K562 (cell line): ENCODE data around the gene LTA4H. TPM values are rescaled to one million over a fixed set of nuclear protein-coding genes. Genes with fewer than 3 reads are reported as not detected.

ENCODE experiments used
- ATAC-seq: fragments of 200-7000 bp; cut with Tn5 transposase; 3 replicates; pipeline ENCODE4 v1.9.1; 2020; ENCODE audit warnings: moderate library complexity
- BruUV-seq: library from RNA; stranded (reverse); fragments of 400-500 nt; replicated peaks from 2 replicates; lab custom pipeline; 2021; lab: Mats Ljungman, UMichigan
- CTCF ChIA-PET: fragments of 300-600 bp; formaldehyde crosslinking; extraction: SDS; loops from one replicate; lab custom pipeline; 2021; ENCODE audit warnings: low intra/inter-chr PET ratio; lab: Yijun Ruan, JAX
- POLR2A ChIA-PET: fragments of 300-600, 350-650 bp; sonication (Branson Sonifier 250); formaldehyde crosslinking; extraction: SDS; loops from one replicate; lab custom pipeline; 2021; ENCODE audit warnings: antibody characterized with exemption, inconsistent platforms; lab: Yijun Ruan, JAX
- DNase-seq, 4 experiments: peaks; one replicate each; pipeline versions ENCODE4 v3.0.0 to v3.0.0-alpha.2; 2011 to 2018; ENCODE audit warnings: low spot score in 3 of 4, mixed read lengths in 3 of 4; ENCODE audit errors: extremely low read depth in 1 of 4
- FAIRE-seq: peaks from 2 replicates; lab custom pipeline; 2011; peaks lifted over from hg19 to GRCh38; lab: Jason Lieb, UNC
- H2AFZ ChIP-seq: 2 replicates; pipeline ENCODE4 v1.6.0; 2011; ENCODE audit warnings: low read depth, low read length, control low read depth, inconsistent platforms
- H3K27ac ChIP-seq: fragments of 200-600 bp; 3 replicates; pipeline ENCODE4 v1.8.0; 2011; ENCODE audit warnings: low read depth, mild to moderate bottlenecking, control low read depth, inconsistent platforms, low read length, moderate library complexity, mixed read lengths; ENCODE audit errors: extremely low read depth
- H3K27me3 ChIP-seq, 2 experiments: fragments of 300-600 bp in 1 of 2; 2 replicates in 1 of 2; 3 replicates in 1 of 2; pipeline versions ENCODE4 v1.6.0 to v1.8.0; 2011; ENCODE audit warnings: inconsistent platforms in 2 of 2, low read length in 2 of 2, mild to moderate bottlenecking in 1 of 2, mixed read lengths in 1 of 2, moderate library complexity in 1 of 2; ENCODE audit not compliant: control insufficient read depth in 2 of 2, insufficient read depth in 2 of 2
- H3K36me3 ChIP-seq: fragments of 300-600 bp; 3 replicates; pipeline ENCODE4 v1.8.0; 2011; ENCODE audit warnings: mild to moderate bottlenecking, low read length, inconsistent platforms; ENCODE audit not compliant: control insufficient read depth, insufficient read depth
- H3K4me1 ChIP-seq, 2 experiments: fragments of 200-600 bp in 1 of 2; replicated peaks in 1 of 2; 2 replicates in 1 of 2; 3 replicates in 1 of 2; pipeline versions ENCODE4 v1.5.1 to v1.8.0; 2011; ENCODE audit warnings: inconsistent platforms in 2 of 2, low read length in 2 of 2, mild to moderate bottlenecking in 1 of 2, mixed read lengths in 1 of 2, moderate library complexity in 1 of 2; ENCODE audit not compliant: control insufficient read depth in 2 of 2, insufficient read depth in 2 of 2
- H3K4me2 ChIP-seq: 2 replicates; pipeline ENCODE4 v1.6.1; 2011; ENCODE audit warnings: low read length, control low read depth, inconsistent platforms, mixed read lengths; ENCODE audit not compliant: insufficient read depth
- H3K4me3 ChIP-seq: fragments of 200-600 bp; sonication (generic), shearing (Covaris generic); 2 replicates; pipeline ENCODE4 v1.5.1; 2016; ENCODE audit warnings: control low read depth, inconsistent platforms
- H3K79me2 ChIP-seq: fragments of 200-600 bp; 3 replicates; pipeline ENCODE4 v1.8.0; 2011; ENCODE audit warnings: low read length, inconsistent platforms; ENCODE audit not compliant: control insufficient read depth, insufficient read depth
- H3K9ac ChIP-seq, 2 experiments: 2 replicates each; pipeline versions ENCODE4 v1.6.0 to v1.6.1; 2011; ENCODE audit warnings: low read depth in 2 of 2, low read length in 2 of 2, control low read depth in 1 of 2, inconsistent platforms in 1 of 2, mild to moderate bottlenecking in 1 of 2, mixed read lengths in 1 of 2; ENCODE audit not compliant: insufficient read depth in 1 of 2
- H3K9me1 ChIP-seq: one replicate; pipeline ENCODE4 v1.6.0; 2011; ENCODE audit warnings: inconsistent platforms, mild to moderate bottlenecking, low read length, moderate library complexity; ENCODE audit not compliant: control insufficient read depth, insufficient read depth
- H3K9me3 ChIP-seq: replicated peaks from 2 replicates; pipeline ENCODE4 v1.5.1; 2011; ENCODE audit warnings: low read depth, low read length, inconsistent platforms; ENCODE audit not compliant: control insufficient read depth, insufficient read depth
- H4K20me1 ChIP-seq: replicated peaks from 2 replicates; pipeline ENCODE4 v1.6.1; 2011; ENCODE audit warnings: low read length, inconsistent platforms, mixed read lengths; ENCODE audit not compliant: control insufficient read depth, insufficient read depth
- ARNT ChIP-seq, 2 experiments: fragments of 450-650 bp; IDR thresholded peaks; 2 replicates each; pipeline ENCODE4 v1.6.1; 2016; ENCODE audit warnings: mild to moderate bottlenecking in 1 of 2
- CREBBP ChIP-seq: IDR thresholded peaks from one replicate; pipeline ENCODE4 v1.6.1; 2012; ENCODE audit warnings: low read depth, mild to moderate bottlenecking, control low read depth, inconsistent platforms, low read length
- DMBX1 ChIP-seq: fragments of 250-450 bp; sonication (Bioruptor Pico); IDR thresholded peaks from 2 replicates; pipeline ENCODE4 v1.8.0; 2022; ENCODE audit warnings: inconsistent platforms, mild to moderate bottlenecking, moderate library complexity, borderline replicate concordance
- EGR1 ChIP-seq: fragments of 450-650 bp; conservative IDR thresholded peaks from 2 replicates; pipeline ENCODE4 v1.6.1; 2017; ENCODE audit warnings: mild to moderate bottlenecking
- MTA1 ChIP-seq: fragments of 450-650 bp; IDR thresholded peaks from 2 replicates; pipeline ENCODE4 v1.6.1; 2017; ENCODE audit warnings: borderline replicate concordance
- PHB2 ChIP-seq: fragments of 450-650 bp; IDR thresholded peaks from 2 replicates; pipeline ENCODE4 v1.6.1; 2017; ENCODE audit warnings: low read depth
- SMAD2 ChIP-seq: fragments of 150-350 bp; IDR thresholded peaks from 2 replicates; pipeline ENCODE4 v1.6.1; 2014; ENCODE audit warnings: low read depth, mild to moderate bottlenecking, low read length
- SRF ChIP-seq, 2 experiments: fragments of 250-450, 450-650 bp in 1 of 2; sonication (Bioruptor Pico) in 1 of 2; sonication (generic) in 1 of 2; formaldehyde crosslinking; IDR thresholded peaks; 2 replicates each; pipeline versions ENCODE4 v1.5.0 to v1.5.1; 2020 to 2022; ENCODE audit warnings: mild to moderate bottlenecking in 1 of 2, missing genetic modification reagents in 1 of 2
- ZFP30 ChIP-seq: fragments of 250-450 bp; sonication (Bioruptor Pico); IDR thresholded peaks from 2 replicates; pipeline ENCODE4 v1.8.0; 2022; ENCODE audit warnings: moderate library complexity, mild to moderate bottlenecking, inconsistent platforms, borderline replicate concordance
- WGBS: fragments of 100-300 bp; shearing (Covaris generic); methylation state at CpG from one replicate; pipeline ENCODE4 v1.1.6; 2016; ENCODE audit warnings: low coverage, mixed read lengths; ENCODE audit not compliant: insufficient coverage; ENCODE audit errors: missing lambda C conversion rate; 5-methylcytosine and 5-hydroxymethylcytosine counted together
- in situ Hi-C: fragments of 300-500 bp; cut with MboI; formaldehyde crosslinking; loops from 4 replicates; pipeline ENCODE4 v1.15.0; 2018; ENCODE audit warnings: inconsistent platforms, mixed read lengths
- intact Hi-C: fragments of 100-400 bp; cut with micrococcal nuclease; formaldehyde crosslinking; loops from 2 replicates; pipeline ENCODE4 v1.14.2; 2022
- polyA plus RNA-seq, 8 experiments: library from polyadenylated mRNA; depleted of rRNA in 4 of 8; stranded (reverse) in 5 of 8; unstranded in 3 of 8; fragments of >200 nt; fragmentation: Nextera tagmentation in 2 of 8; fragmentation: Illumina TruSeq in 1 of 8; extraction: Ambion mirVana in 2 of 8; extraction: Trizol in 1 of 8; gene quantifications; 2 replicates each; pipeline versions ENCODE4 v1.2.1 to v1.2.3, GENCODE V29; 2011 to 2014; ENCODE audit warnings: inconsistent platforms in 1 of 8, missing spikeins in 1 of 8
- total RNA-seq, 7 experiments: library from RNA; depleted of rRNA in 6 of 7; stranded (reverse); fragments of >200 nt in 6 of 7; fragmentation: Illumina TruSeq in 2 of 7; extraction: Trizol in 2 of 7; gene quantifications; 2 replicates each; pipeline versions ENCODE4 v1.2.1 to v1.2.3, GENCODE V29; 2011 to 2021; ENCODE audit warnings: low replicate concordance in 1 of 7
- TF ChIP-seq, protein P1 (sequence below): fragments of 250-450 bp; sonication (Bioruptor Pico); IDR thresholded peaks from 2 replicates; pipeline ENCODE4 v1.8.0; 2021; ENCODE audit warnings: borderline replicate concordance, mild to moderate bottlenecking, moderate library complexity; ENCODE audit not compliant: poor library complexity, severe bottlenecking

LTA4H gene
- total and polyA plus RNA-seq, 9 of the 15 experiments (the other 6 are each of a cell fraction or from before 2014, with no cell fraction given) = 25.2 to 58.1 (median 40.5) TPM

GRCh38 chr12:96041181-96041580 is 5.8 kb upstream of the LTA4H start:
- POLR2A ChIA-PET = no interaction called here
- 64% methylated on average over 1 of the region's 1 CpG for WGBS
- TF ChIP-seq DMBX1 (CRISPR knock-in tag) = no peak
- no peak for TF ChIP-seq EGR1
- no peak for TF ChIP-seq SRF (CRISPR knock-in tag; IDR thresholded peaks at IDR 0.05)
- no peak for TF ChIP-seq SMAD2
- TF ChIP-seq, protein P1, sequence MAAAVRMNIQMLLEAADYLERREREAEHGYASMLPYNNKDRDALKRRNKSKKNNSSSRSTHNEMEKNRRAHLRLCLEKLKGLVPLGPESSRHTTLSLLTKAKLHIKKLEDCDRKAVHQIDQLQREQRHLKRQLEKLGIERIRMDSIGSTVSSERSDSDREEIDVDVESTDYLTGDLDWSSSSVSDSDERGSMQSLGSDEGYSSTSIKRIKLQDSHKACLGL (CRISPR knock-in tag) = no peak
- TF ChIP-seq ARNT (IDR thresholded peaks at IDR 0.05) = no peak
- TF ChIP-seq PHB2 = no peak
- no peak for TF ChIP-seq ZFP30 (CRISPR knock-in tag)
- TF ChIP-seq MTA1 = no peak
- TF ChIP-seq CREBBP = no peak
- Histone ChIP-seq H3K27me3 (no peaks in the 10 kb centered on the region), H3K27ac (no peak overlapping the region), H3K9ac (no peak overlapping the region), H4K20me1 (no peaks in the 10 kb centered on the region), H3K79me2 (no peaks in the 10 kb centered on the region), H3K9me3 (no peaks in the 10 kb centered on the region), H3K36me3 (no peaks in the 10 kb centered on the region; the same call in 2 of the 3 replicates), H3K9me1 (no peaks in the 10 kb centered on the region), H2AFZ (no peak overlapping the region), H3K4me2 (no peak overlapping the region), H3K4me3 (no peak overlapping the region), H3K4me1 (peaks cover 0 to 14% of the 10 kb centered on the region in 2 experiments; a peak in 3 of 5 replicates)
- no TSS peak for BruUV-seq
- FAIRE-seq = no peak
- CTCF ChIA-PET = no interaction called here
- ATAC-seq = no peak
- intact Hi-C loops = no loop called here
- in situ Hi-C loops = no loop called here
- DNase-seq = no peak
